Endothelial cell of hepatic sinusoid (primary cell): Measurements from ENCODE around the gene ZSWIM3.
"Not testable (repeated sequence)": the region's sequence is repeated elsewhere in the genome, so short reads cannot be mapped to it uniquely, and the experiment has no call there.

Experiments
- in situ Hi-C: cut with HindIII; loops from 2 replicates; pipeline ENCODE4 v1.10.0; 2017; ENCODE audit warnings: low sequenced_read_pairs

ZSWIM3 gene

GRCh38 chr20:45888681-45889080, 31.3 kb downstream of the ZSWIM3 start:
- in situ Hi-C loops = no loop called here

GRCh38 chr20:45890077-45890984, 32.9 kb downstream of the ZSWIM3 start:
- in situ Hi-C loops = loop anchor here (5.0 kb wide), 1 partner anchor 52 kb away; no protein-coding TSS in a partner anchor

GRCh38 chr20:45890985-45891983, 33.9 kb downstream of the ZSWIM3 start, which contains the start of the genes CTSA and NEURL2:
CTSA (plus strand) TSS chr20:45891335; CDS start chr20:45891569, 234 bp downstream.
NEURL2 (minus strand) TSS chr20:45891208; CDS start chr20:45890991, 217 bp downstream.
- in situ Hi-C loops = loop anchor here (5.0 kb wide), 1 partner anchor 51 kb away; no protein-coding TSS in a partner anchor

- in situ Hi-C loops = loop anchor here (5.0 kb wide), 1 partner anchor 50 kb away; no protein-coding TSS in a partner anchor
These were observed 34.8 kb downstream of the ZSWIM3 start for GRCh38 chr20:45892049-45892825.

GRCh38 chr20:45892828-45893500, 35.5 kb downstream of the ZSWIM3 start:
- in situ Hi-C loops = loop anchor here (5.0 kb wide), 1 partner anchor 49 kb away; no protein-coding TSS in a partner anchor

GRCh38 chr20:45893831-45894230, 36.4 kb downstream of the ZSWIM3 start:
- in situ Hi-C loops = loop anchor here (5.0 kb wide), 1 partner anchor 48 kb away; no protein-coding TSS in a partner anchor

- in situ Hi-C loops = loop anchor here (5.0 kb wide), 1 partner anchor 48 kb away; no protein-coding TSS in a partner anchor
These were observed 37.4 kb downstream of the ZSWIM3 start for GRCh38 chr20:45894797-45895196.

GRCh38 chr20:45896641-45897161, 39.3 kb downstream of the ZSWIM3 start:
- in situ Hi-C loops = no loop called here

GRCh38 chr20:45897289-45897688, 39.9 kb downstream of the ZSWIM3 start:
- in situ Hi-C loops = no loop called here

GRCh38 chr20:45897692-45898091, 40.3 kb downstream of the ZSWIM3 start:
- in situ Hi-C loops = no loop called here

- in situ Hi-C loops = no loop called here
These were observed 40.9 kb downstream of the ZSWIM3 start for GRCh38 chr20:45898285-45898684.

GRCh38 chr20:45899046-45899835, 41.8 kb downstream of the ZSWIM3 start:
- in situ Hi-C loops = no loop called here

GRCh38 chr20:45901332-45901731, 43.9 kb downstream of the ZSWIM3 start:
- in situ Hi-C loops = not testable (repeated sequence)

- in situ Hi-C loops = no loop called here
These were observed 44.8 kb downstream of the ZSWIM3 start for GRCh38 chr20:45902199-45902701.

- in situ Hi-C loops = no loop called here
These were observed 47.4 kb downstream of the ZSWIM3 start for GRCh38 chr20:45904583-45905504.

GRCh38 chr20:45905505-45906079, 48.2 kb downstream of the ZSWIM3 start:
- in situ Hi-C loops = no loop called here
